Vagina (tissue), 2 donors: Measurements from ENCODE around the gene KRTAP12-3.

Source experiments
- POLR2A ChIP-seq, 2 donors: fragments of 450-650 bp; IDR thresholded peaks; one replicate each; pipeline ENCODE4 v1.6.1; 2017; ENCODE audit warnings: antibody characterized with exemption in 2 of 2, mild to moderate bottlenecking in 2 of 2, moderate library complexity in 2 of 2
- POLR2AphosphoS5 ChIP-seq, 2 donors: sonication (generic); formaldehyde crosslinking; IDR thresholded peaks; one replicate each; pipeline ENCODE4 v1.9.0; 2017; ENCODE audit warnings: antibody characterized with exemption in 2 of 2, mild to moderate bottlenecking in 2 of 2, low read depth in 1 of 2; ENCODE audit not compliant: insufficient read depth in 1 of 2
- TF ChIP-seq, protein P1 (sequence below), 3 experiments: fragments of 450-650 bp in 2 of 3; fragments of 200-600 bp in 1 of 3; sonication (generic) in 1 of 3; IDR thresholded peaks; one replicate each; pipeline ENCODE4 v1.5.1; 2017 to 2019; ENCODE audit warnings: antibody characterized with exemption in 3 of 3, mild to moderate bottlenecking in 2 of 3, moderate library complexity in 2 of 3

DNA sequence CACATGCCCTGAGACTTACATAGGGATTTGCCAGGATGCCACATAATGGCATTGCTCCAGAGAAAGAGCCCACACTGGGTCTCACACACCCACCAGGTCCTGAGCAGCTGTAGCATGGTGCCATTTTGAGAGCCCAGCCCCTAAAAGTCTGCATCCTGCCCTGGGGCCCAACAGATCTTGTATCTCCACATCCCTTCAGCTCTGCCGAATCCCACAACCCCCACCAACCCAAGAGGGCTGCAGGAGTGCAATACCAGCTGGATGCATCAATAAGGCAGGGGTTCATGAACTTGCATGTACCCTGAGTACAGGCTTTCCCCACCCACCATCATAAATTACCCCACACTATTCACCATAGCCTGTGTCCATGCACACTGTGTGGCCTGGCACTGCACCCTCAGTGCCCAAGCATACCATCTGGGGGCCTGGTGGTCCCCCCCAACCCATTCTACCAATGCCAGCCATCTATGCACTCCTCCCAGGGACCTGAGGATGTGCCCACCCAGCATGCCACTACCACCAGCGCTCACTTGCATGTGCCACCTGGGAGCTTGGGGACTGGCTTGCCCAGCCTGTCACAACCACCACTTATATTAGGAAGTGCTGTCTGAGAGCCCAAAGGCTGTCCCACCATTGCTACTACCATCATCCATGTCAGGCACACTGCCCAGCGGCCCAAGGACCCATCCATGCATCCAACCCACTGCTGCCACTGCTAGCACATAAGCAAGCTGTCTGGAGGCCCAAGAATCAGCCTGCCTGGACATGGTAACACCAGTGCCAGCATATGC, 13.1 kb downstream of the KRTAP12-3 start:
- TF ChIP-seq, protein P1, sequence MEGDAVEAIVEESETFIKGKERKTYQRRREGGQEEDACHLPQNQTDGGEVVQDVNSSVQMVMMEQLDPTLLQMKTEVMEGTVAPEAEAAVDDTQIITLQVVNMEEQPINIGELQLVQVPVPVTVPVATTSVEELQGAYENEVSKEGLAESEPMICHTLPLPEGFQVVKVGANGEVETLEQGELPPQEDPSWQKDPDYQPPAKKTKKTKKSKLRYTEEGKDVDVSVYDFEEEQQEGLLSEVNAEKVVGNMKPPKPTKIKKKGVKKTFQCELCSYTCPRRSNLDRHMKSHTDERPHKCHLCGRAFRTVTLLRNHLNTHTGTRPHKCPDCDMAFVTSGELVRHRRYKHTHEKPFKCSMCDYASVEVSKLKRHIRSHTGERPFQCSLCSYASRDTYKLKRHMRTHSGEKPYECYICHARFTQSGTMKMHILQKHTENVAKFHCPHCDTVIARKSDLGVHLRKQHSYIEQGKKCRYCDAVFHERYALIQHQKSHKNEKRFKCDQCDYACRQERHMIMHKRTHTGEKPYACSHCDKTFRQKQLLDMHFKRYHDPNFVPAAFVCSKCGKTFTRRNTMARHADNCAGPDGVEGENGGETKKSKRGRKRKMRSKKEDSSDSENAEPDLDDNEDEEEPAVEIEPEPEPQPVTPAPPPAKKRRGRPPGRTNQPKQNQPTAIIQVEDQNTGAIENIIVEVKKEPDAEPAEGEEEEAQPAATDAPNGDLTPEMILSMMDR (IDR thresholded peaks at IDR 0.05) = no peak
- no peak for TF ChIP-seq POLR2A (IDR thresholded peaks at IDR 0.05)
- no peak for TF ChIP-seq POLR2AphosphoS5 (IDR thresholded peaks at IDR 0.05; ENCODE audit: insufficient read depth in 1 of 2, low read depth in 1 of 2)
